GM18508 (cell line): ENCODE measurements around the gene PTPRT.

Experiments used
- ATAC-seq: cut with Tn5 transposase; IDR thresholded peaks from one replicate; pipeline ENCODE4 v1.9.1; 2021; ENCODE audit warnings: moderate number of reproducible peaks; ENCODE audit not compliant: insufficient read depth, unreplicated experiment

PTPRT gene

GRCh38 chr20:42754706-42755105, 435.0 kb downstream of the PTPRT start:
- no peak for ATAC-seq

- no peak for ATAC-seq
Measured at GRCh38 chr20:42752620-42753019, 437.1 kb downstream of the PTPRT start.

GRCh38 chr20:42749556-42749955, 440.1 kb downstream of the PTPRT start:
- ATAC-seq: no peak

GRCh38 chr20:42747765-42748411, 441.8 kb downstream of the PTPRT start:
- no peak for ATAC-seq

GRCh38 chr20:42744756-42745465, 444.8 kb downstream of the PTPRT start:
- ATAC-seq: no peak

GRCh38 chr20:42742926-42743325, 446.8 kb downstream of the PTPRT start:
- no peak for ATAC-seq

- no peak for ATAC-seq
Measured at GRCh38 chr20:42741906-42742305, 447.8 kb downstream of the PTPRT start.

GRCh38 chr20:42740226-42740870, 449.4 kb downstream of the PTPRT start:
- no peak for ATAC-seq

- no peak for ATAC-seq
Measured at GRCh38 chr20:42739683-42740082, 450.0 kb downstream of the PTPRT start.

- no peak for ATAC-seq
Measured at GRCh38 chr20:42735539-42735938, 454.2 kb downstream of the PTPRT start.

- ATAC-seq: no peak
Measured at GRCh38 chr20:42734660-42735368, 454.9 kb downstream of the PTPRT start.

- ATAC-seq: no peak
Measured at GRCh38 chr20:42721923-42722322, 467.8 kb downstream of the PTPRT start.

GRCh38 chr20:42714298-42715141, 475.2 kb downstream of the PTPRT start:
- ATAC-seq: no peak

- no peak for ATAC-seq
Measured at GRCh38 chr20:42708266-42708665, 481.4 kb downstream of the PTPRT start.

- no peak for ATAC-seq
Measured at GRCh38 chr20:42706759-42707158, 482.9 kb downstream of the PTPRT start.

GRCh38 chr20:42705550-42705949, 484.2 kb downstream of the PTPRT start:
- ATAC-seq: no peak

- no peak for ATAC-seq
Measured at GRCh38 chr20:42703744-42704143, 486.0 kb downstream of the PTPRT start.

GRCh38 chr20:42701948-42702347, 487.8 kb downstream of the PTPRT start:
- no peak for ATAC-seq

- ATAC-seq: no peak
Measured at GRCh38 chr20:42700372-42700771, 489.3 kb downstream of the PTPRT start.

- no peak for ATAC-seq
Measured at GRCh38 chr20:42697962-42698361, 491.7 kb downstream of the PTPRT start.
